HCT116 (cell line): Measurements from ENCODE around the gene PDGFA. TPM values are rescaled to one million over a fixed set of nuclear protein-coding genes. Genes with fewer than 3 reads are reported as not detected.

Experiments used
- ATAC-seq: fragments of 200-7000 bp; cut with Tn5 transposase; 2 replicates; pipeline ENCODE4 v1.9.1; 2020; ENCODE audit warnings: mild to moderate bottlenecking, moderate library complexity
- BruUV-seq: library from RNA; stranded (reverse); fragments of 400-500 nt; replicated peaks from 2 replicates; lab custom pipeline; 2021; lab: Mats Ljungman, UMichigan
- CTCF ChIA-PET: fragments of 300-600 bp; sonication (Branson Sonifier 250); formaldehyde crosslinking; loops from one replicate; lab custom pipeline; 2021; ENCODE audit warnings: antibody characterized with exemption; lab: Charles Lee
- POLR2A ChIA-PET: fragments of 300-600, 350-600 bp; sonication (Branson Sonifier 250); formaldehyde crosslinking; loops from one replicate; lab custom pipeline; 2021; ENCODE audit warnings: antibody characterized with exemption; lab: Charles Lee
- RAD21 ChIA-PET, 2 experiments: fragments of 300-600 bp; sonication (Branson Sonifier 250); formaldehyde crosslinking; loops; one replicate each; lab custom pipeline; 2023; ENCODE audit warnings: low total read pairs in 2 of 2; ENCODE audit not compliant: uncharacterized antibody in 2 of 2, unreplicated experiment in 2 of 2, low non-redundant PET in 1 of 2; lab: Charles Lee
- DNase-seq: peaks from one replicate; pipeline ENCODE4 v3.0.0-alpha.2; 2010; ENCODE audit warnings: low read depth, low spot score
- H2AFZ ChIP-seq: fragments of 200-600 bp; shearing (Covaris generic), sonication (generic); 2 replicates; pipeline ENCODE4 v1.6.1; 2017; ENCODE audit warnings: low read depth, mixed run types, mixed read lengths, antibody characterized with exemption, low read length; ENCODE audit not compliant: poor library complexity, severe bottlenecking
- H3K27ac ChIP-seq: 2 replicates; pipeline ENCODE4 v1.5.1; 2012; ENCODE audit warnings: low read depth, low read length
- H3K27me3 ChIP-seq: fragments of 200-600 bp; sonication (generic); 2 replicates; pipeline ENCODE4 v1.6.1; 2016; ENCODE audit warnings: mixed run types, low read length, mixed read lengths; ENCODE audit not compliant: insufficient read depth
- H3K36me3 ChIP-seq, 2 experiments: fragments of 200-500 bp in 1 of 2; fragments of 200-600 bp in 1 of 2; sonication (Bioruptor generic) in 1 of 2; sonication (generic) in 1 of 2; 2 replicates each; pipeline versions ENCODE4 v1.5.1 to v1.6.1; 2014 to 2016; ENCODE audit warnings: low read length in 2 of 2, inconsistent platforms in 1 of 2, mixed read lengths in 1 of 2, mixed run types in 1 of 2; ENCODE audit not compliant: insufficient read depth in 2 of 2, control insufficient read depth in 1 of 2
- H3K4me1 ChIP-seq, 2 experiments: fragments of 200-600 bp in 1 of 2; sonication (generic) in 1 of 2; 2 replicates each; pipeline versions ENCODE4 v1.5.1 to v1.6.1; 2012 to 2017; ENCODE audit warnings: low read length in 2 of 2, inconsistent platforms in 1 of 2, mild to moderate bottlenecking in 1 of 2, mixed read lengths in 1 of 2, mixed run types in 1 of 2, moderate library complexity in 1 of 2; ENCODE audit not compliant: insufficient read depth in 2 of 2, control insufficient read depth in 1 of 2
- H3K4me2 ChIP-seq: fragments of 200-600 bp; sonication (generic); 2 replicates; pipeline ENCODE4 v1.6.1; 2017; ENCODE audit warnings: mixed run types, low read length, mixed read lengths
- H3K4me3 ChIP-seq, 2 experiments: fragments of 200-600 bp in 1 of 2; sonication (generic) in 1 of 2; replicated peaks in 1 of 2; 2 replicates each; pipeline ENCODE4 v1.5.1; 2011 to 2016; ENCODE audit warnings: low read length in 2 of 2, control low read depth in 1 of 2, low read depth in 1 of 2, mild to moderate bottlenecking in 1 of 2, mixed read lengths in 1 of 2, mixed run types in 1 of 2
- H3K79me2 ChIP-seq: fragments of 200-600 bp; sonication (generic); 2 replicates; pipeline ENCODE4 v1.6.1; 2017; ENCODE audit warnings: mild to moderate bottlenecking, mixed run types, low read length, moderate library complexity, mixed read lengths; ENCODE audit not compliant: insufficient read depth
- H3K9ac ChIP-seq: fragments of 200-600 bp; sonication (generic); 2 replicates; pipeline ENCODE4 v1.6.1; 2016; ENCODE audit warnings: low read length, mixed read lengths
- H3K9me2 ChIP-seq: fragments of 200-600 bp; sonication (generic), shearing (Covaris generic); 2 replicates; pipeline ENCODE4 v1.6.1; 2017; ENCODE audit warnings: mixed run types, mild to moderate bottlenecking, moderate library complexity; ENCODE audit not compliant: insufficient read depth
- H3K9me3 ChIP-seq, 2 experiments: fragments of 200-500 bp in 1 of 2; fragments of 200-600 bp in 1 of 2; sonication (Bioruptor generic) in 1 of 2; sonication (generic) in 1 of 2; 2 replicates each; pipeline ENCODE4 v1.6.1; 2014 to 2017; ENCODE audit warnings: low read length in 2 of 2, mixed read lengths in 2 of 2, inconsistent platforms in 1 of 2, low read depth in 1 of 2, mild to moderate bottlenecking in 1 of 2, mixed run types in 1 of 2, moderate library complexity in 1 of 2; ENCODE audit not compliant: control insufficient read depth in 1 of 2, insufficient read depth in 1 of 2
- H4K20me1 ChIP-seq: fragments of 200-600 bp; sonication (generic), shearing (Covaris generic); 2 replicates; pipeline ENCODE4 v1.6.1; 2017; ENCODE audit warnings: mixed run types, mild to moderate bottlenecking, moderate library complexity; ENCODE audit not compliant: insufficient read depth
- EGR1 ChIP-seq: IDR thresholded peaks from 2 replicates; pipeline ENCODE4 v1.6.1; 2012; ENCODE audit warnings: low read depth
- ELF1 ChIP-seq: IDR thresholded peaks from 2 replicates; pipeline ENCODE4 v1.6.1; 2012; ENCODE audit warnings: low read depth, borderline replicate concordance
- EZH2phosphoT487 ChIP-seq: fragments of 200-600 bp; IDR thresholded peaks from 2 replicates; pipeline ENCODE4 v1.6.1; 2018; ENCODE audit warnings: antibody characterized with exemption, borderline replicate concordance
- FOSL1 ChIP-seq: IDR thresholded peaks from 2 replicates; pipeline ENCODE4 v1.6.1; 2012; ENCODE audit warnings: low read depth
- POLR2A ChIP-seq: IDR thresholded peaks from 2 replicates; pipeline ENCODE4 v1.7.0; 2011; ENCODE audit warnings: borderline replicate concordance; ENCODE audit not compliant: insufficient read depth, insufficient read length; ENCODE audit errors: extremely low read depth
- POLR2AphosphoS5 ChIP-seq: IDR thresholded peaks from 2 replicates; pipeline ENCODE4 v1.6.1; 2011; ENCODE audit warnings: mild to moderate bottlenecking, low read depth, low read length, moderate library complexity
- RAD21 ChIP-seq: IDR thresholded peaks from 2 replicates; pipeline ENCODE4 v1.6.1; 2012; ENCODE audit warnings: low read depth, mild to moderate bottlenecking
- REST ChIP-seq: IDR thresholded peaks from 2 replicates; pipeline ENCODE4 v1.6.1; 2012; ENCODE audit warnings: low read depth
- TCF7L2 ChIP-seq: IDR thresholded peaks from 2 replicates; pipeline ENCODE4 v1.7.0; 2011; ENCODE audit warnings: borderline replicate concordance, inconsistent platforms; ENCODE audit not compliant: insufficient read depth, insufficient read length; ENCODE audit errors: extremely low read depth
- intact Hi-C: fragments of 100-400 bp; cut with micrococcal nuclease; formaldehyde crosslinking; loops from 2 replicates; pipeline ENCODE4 v1.10.0; 2022
- total RNA-seq: library from RNA; stranded (reverse); gene quantifications from one replicate; pipeline ENCODE4 v1.2.1, GENCODE V29; 2021; ENCODE audit not compliant: unreplicated experiment

Gene PDGFA
- total RNA-seq, 1 experiment from 2014 or later = 44.7 TPM

GRCh38 chr7:489876-490275, 29.8 kb downstream of the PDGFA start:
- CTCF ChIA-PET = no interaction called here
- Histone ChIP-seq H2AFZ (no peak overlapping the region), H3K27ac (no peak overlapping the region), H3K9me3 (no peaks in the 10 kb centered on the region), H3K27me3 (peaks cover 14% of the 10 kb centered on the region; the same call in 1 of the 2 replicates), H3K36me3 (no peaks in the 10 kb centered on the region), H3K4me1 (no peaks in the 10 kb centered on the region; a peak in 1 of 4 replicates), H3K79me2 (no peaks in the 10 kb centered on the region), H3K9me2 (no peaks in the 10 kb centered on the region), H4K20me1 (no peaks in the 10 kb centered on the region), H3K4me3 (no peak overlapping the region), H3K9ac (no peak overlapping the region), H3K4me2 (no peak overlapping the region)
- ATAC-seq (no peak), DNase-seq (no peak)
- BruUV-seq = no TSS peak
- RAD21 ChIA-PET = no interaction called here
- TF ChIP-seq EZH2phosphoT487 = no peak
- no peak for TF ChIP-seq REST
- no peak for TF ChIP-seq TCF7L2
- no peak for TF ChIP-seq POLR2A
- intact Hi-C loops = no loop called here
- POLR2A ChIA-PET = no interaction called here

DNA sequence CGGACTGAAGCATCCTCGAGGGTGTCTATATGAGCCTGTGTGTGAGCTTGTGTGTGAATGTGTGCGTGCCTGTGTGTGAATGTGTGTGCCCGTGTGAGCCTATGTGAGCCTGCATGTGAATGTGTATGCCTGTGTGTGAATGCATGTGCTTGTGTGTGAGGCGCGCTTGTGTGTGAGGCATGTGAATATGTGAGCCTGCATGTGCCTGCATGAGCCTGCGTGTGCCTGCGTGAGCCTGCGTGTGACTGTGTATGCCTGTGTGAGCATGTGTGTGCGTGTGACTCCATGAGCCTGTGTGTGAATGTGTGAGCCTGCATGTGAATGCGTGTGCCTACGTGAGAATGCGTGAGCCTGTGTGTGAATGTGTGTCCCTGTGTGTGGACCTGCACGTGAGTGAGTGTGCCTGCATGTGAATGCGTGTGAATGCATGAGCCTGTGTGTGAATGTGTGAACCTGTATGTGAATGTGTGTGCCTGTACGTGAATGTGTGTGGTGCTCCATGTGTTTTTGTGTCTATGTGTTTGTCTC, 33.4 kb downstream of the PDGFA start:
- ATAC-seq (no peak), DNase-seq (no peak)
- intact Hi-C loops = no loop called here
- H3K36me3 ChIP-seq = no peaks in the 10 kb centered on the region
- no peak overlapping the region for H3K27ac ChIP-seq
- TF ChIP-seq POLR2AphosphoS5 = no peak
- no peak for TF ChIP-seq RAD21
- no peak for TF ChIP-seq ELF1
- no peak for TF ChIP-seq FOSL1
- TF ChIP-seq REST = no peak
- TF ChIP-seq EGR1 = no peak
- H3K27me3 ChIP-seq = peaks cover 14% of the 10 kb centered on the region; the same call in 1 of the 2 replicates
- BruUV-seq = no TSS peak
- ChIA-PET POLR2A (no interaction called here), CTCF (no interaction called here), RAD21 (no interaction called here)
- no peaks in the 10 kb centered on the region for H3K9me2 ChIP-seq
- no peaks in the 10 kb centered on the region; a peak in 1 of 4 replicates for H3K4me1 ChIP-seq
- no peak overlapping the region for H3K4me3 ChIP-seq
- no peak overlapping the region for H3K4me2 ChIP-seq
- no peak overlapping the region for H3K9ac ChIP-seq
- no peaks in the 10 kb centered on the region for H3K9me3 ChIP-seq
- no peaks in the 10 kb centered on the region for H3K79me2 ChIP-seq
- H4K20me1 ChIP-seq = no peaks in the 10 kb centered on the region
- H2AFZ ChIP-seq = no peak overlapping the region
